HCT116 (cell line): Measurements from ENCODE around the gene NUDT16L1. TPM values are rescaled to one million over a fixed set of nuclear protein-coding genes. Genes with fewer than 3 reads are reported as not detected.

ENCODE experiments used
- ATAC-seq: fragments of 200-7000 bp; cut with Tn5 transposase; 2 replicates; pipeline ENCODE4 v1.9.1; 2020; ENCODE audit warnings: mild to moderate bottlenecking, moderate library complexity
- BruUV-seq: library from RNA; stranded (reverse); fragments of 400-500 nt; replicated peaks from 2 replicates; lab custom pipeline; 2021; lab: Mats Ljungman, UMichigan
- CTCF ChIA-PET: fragments of 300-600 bp; sonication (Branson Sonifier 250); formaldehyde crosslinking; loops from one replicate; lab custom pipeline; 2021; ENCODE audit warnings: antibody characterized with exemption; lab: Charles Lee
- POLR2A ChIA-PET: fragments of 300-600, 350-600 bp; sonication (Branson Sonifier 250); formaldehyde crosslinking; loops from one replicate; lab custom pipeline; 2021; ENCODE audit warnings: antibody characterized with exemption; lab: Charles Lee
- RAD21 ChIA-PET, 2 experiments: fragments of 300-600 bp; sonication (Branson Sonifier 250); formaldehyde crosslinking; loops; one replicate each; lab custom pipeline; 2023; ENCODE audit warnings: low total read pairs in 2 of 2; ENCODE audit not compliant: uncharacterized antibody in 2 of 2, unreplicated experiment in 2 of 2, low non-redundant PET in 1 of 2; lab: Charles Lee
- DNase-seq: peaks from one replicate; pipeline ENCODE4 v3.0.0-alpha.2; 2010; ENCODE audit warnings: low read depth, low spot score
- H2AFZ ChIP-seq: fragments of 200-600 bp; shearing (Covaris generic), sonication (generic); 2 replicates; pipeline ENCODE4 v1.6.1; 2017; ENCODE audit warnings: low read depth, mixed run types, mixed read lengths, antibody characterized with exemption, low read length; ENCODE audit not compliant: poor library complexity, severe bottlenecking
- H3K27ac ChIP-seq: 2 replicates; pipeline ENCODE4 v1.5.1; 2012; ENCODE audit warnings: low read depth, low read length
- H3K27me3 ChIP-seq: fragments of 200-600 bp; sonication (generic); 2 replicates; pipeline ENCODE4 v1.6.1; 2016; ENCODE audit warnings: mixed run types, low read length, mixed read lengths; ENCODE audit not compliant: insufficient read depth
- H3K36me3 ChIP-seq, 2 experiments: fragments of 200-500 bp in 1 of 2; fragments of 200-600 bp in 1 of 2; sonication (Bioruptor generic) in 1 of 2; sonication (generic) in 1 of 2; 2 replicates each; pipeline versions ENCODE4 v1.5.1 to v1.6.1; 2014 to 2016; ENCODE audit warnings: low read length in 2 of 2, inconsistent platforms in 1 of 2, mixed read lengths in 1 of 2, mixed run types in 1 of 2; ENCODE audit not compliant: insufficient read depth in 2 of 2, control insufficient read depth in 1 of 2
- H3K4me1 ChIP-seq, 2 experiments: fragments of 200-600 bp in 1 of 2; sonication (generic) in 1 of 2; 2 replicates each; pipeline versions ENCODE4 v1.5.1 to v1.6.1; 2012 to 2017; ENCODE audit warnings: low read length in 2 of 2, inconsistent platforms in 1 of 2, mild to moderate bottlenecking in 1 of 2, mixed read lengths in 1 of 2, mixed run types in 1 of 2, moderate library complexity in 1 of 2; ENCODE audit not compliant: insufficient read depth in 2 of 2, control insufficient read depth in 1 of 2
- H3K4me2 ChIP-seq: fragments of 200-600 bp; sonication (generic); 2 replicates; pipeline ENCODE4 v1.6.1; 2017; ENCODE audit warnings: mixed run types, low read length, mixed read lengths
- H3K4me3 ChIP-seq, 2 experiments: fragments of 200-600 bp in 1 of 2; sonication (generic) in 1 of 2; replicated peaks in 1 of 2; 2 replicates each; pipeline ENCODE4 v1.5.1; 2011 to 2016; ENCODE audit warnings: low read length in 2 of 2, control low read depth in 1 of 2, low read depth in 1 of 2, mild to moderate bottlenecking in 1 of 2, mixed read lengths in 1 of 2, mixed run types in 1 of 2
- H3K79me2 ChIP-seq: fragments of 200-600 bp; sonication (generic); 2 replicates; pipeline ENCODE4 v1.6.1; 2017; ENCODE audit warnings: mild to moderate bottlenecking, mixed run types, low read length, moderate library complexity, mixed read lengths; ENCODE audit not compliant: insufficient read depth
- H3K9ac ChIP-seq: fragments of 200-600 bp; sonication (generic); 2 replicates; pipeline ENCODE4 v1.6.1; 2016; ENCODE audit warnings: low read length, mixed read lengths
- H3K9me2 ChIP-seq: fragments of 200-600 bp; sonication (generic), shearing (Covaris generic); 2 replicates; pipeline ENCODE4 v1.6.1; 2017; ENCODE audit warnings: mixed run types, mild to moderate bottlenecking, moderate library complexity; ENCODE audit not compliant: insufficient read depth
- H3K9me3 ChIP-seq, 2 experiments: fragments of 200-500 bp in 1 of 2; fragments of 200-600 bp in 1 of 2; sonication (Bioruptor generic) in 1 of 2; sonication (generic) in 1 of 2; 2 replicates each; pipeline ENCODE4 v1.6.1; 2014 to 2017; ENCODE audit warnings: low read length in 2 of 2, mixed read lengths in 2 of 2, inconsistent platforms in 1 of 2, low read depth in 1 of 2, mild to moderate bottlenecking in 1 of 2, mixed run types in 1 of 2, moderate library complexity in 1 of 2; ENCODE audit not compliant: control insufficient read depth in 1 of 2, insufficient read depth in 1 of 2
- H4K20me1 ChIP-seq: fragments of 200-600 bp; sonication (generic), shearing (Covaris generic); 2 replicates; pipeline ENCODE4 v1.6.1; 2017; ENCODE audit warnings: mixed run types, mild to moderate bottlenecking, moderate library complexity; ENCODE audit not compliant: insufficient read depth
- CBX3 ChIP-seq: IDR thresholded peaks from 2 replicates; pipeline ENCODE4 v1.6.1; 2012; ENCODE audit warnings: low read depth
- CEBPB ChIP-seq: IDR thresholded peaks from 2 replicates; pipeline ENCODE4 v1.6.1; 2012; ENCODE audit warnings: low read depth
- ELF1 ChIP-seq: IDR thresholded peaks from 2 replicates; pipeline ENCODE4 v1.6.1; 2012; ENCODE audit warnings: low read depth, borderline replicate concordance
- EZH2 ChIP-seq: fragments of 200-600 bp; sonication (generic); IDR thresholded peaks from 2 replicates; pipeline ENCODE4 v1.6.1; 2017; ENCODE audit warnings: antibody characterized with exemption, mixed run types
- MAX ChIP-seq: IDR thresholded peaks from 2 replicates; pipeline ENCODE4 v1.6.1; 2012
- POLR2AphosphoS5 ChIP-seq: IDR thresholded peaks from 2 replicates; pipeline ENCODE4 v1.6.1; 2011; ENCODE audit warnings: mild to moderate bottlenecking, low read depth, low read length, moderate library complexity
- RAD21 ChIP-seq: IDR thresholded peaks from 2 replicates; pipeline ENCODE4 v1.6.1; 2012; ENCODE audit warnings: low read depth, mild to moderate bottlenecking
- REST ChIP-seq: IDR thresholded peaks from 2 replicates; pipeline ENCODE4 v1.6.1; 2012; ENCODE audit warnings: low read depth
- SP1 ChIP-seq: IDR thresholded peaks from 2 replicates; pipeline ENCODE4 v1.6.1; 2012; ENCODE audit warnings: low read depth
- SRF ChIP-seq: IDR thresholded peaks from 2 replicates; pipeline ENCODE4 v1.6.1; 2012; ENCODE audit warnings: low read depth
- ZFX ChIP-seq: fragments of 450-650 bp; IDR thresholded peaks from 2 replicates; pipeline ENCODE4 v1.6.1; 2017
- ZNF274 ChIP-seq: fragments of 200-500 bp; sonication (Bioruptor generic); IDR thresholded peaks from 2 replicates; pipeline ENCODE4 v1.6.1; 2014; ENCODE audit warnings: mild to moderate bottlenecking, low read depth, low read length, inconsistent platforms
- intact Hi-C: fragments of 100-400 bp; cut with micrococcal nuclease; formaldehyde crosslinking; loops from 2 replicates; pipeline ENCODE4 v1.10.0; 2022
- total RNA-seq: library from RNA; stranded (reverse); gene quantifications from one replicate; pipeline ENCODE4 v1.2.1, GENCODE V29; 2021; ENCODE audit not compliant: unreplicated experiment

Gene NUDT16L1
- total RNA-seq, 1 experiment from 2014 or later, result 23.4 TPM

- Histone ChIP-seq H3K9me3 (no peaks in the 10 kb centered on the region), H4K20me1 (no peaks in the 10 kb centered on the region), H2AFZ (no peak overlapping the region), H3K27ac (no peak overlapping the region), H3K4me1 (no peaks in the 10 kb centered on the region), H3K27me3 (no peaks in the 10 kb centered on the region), H3K36me3 (peaks cover 8 to 14% of the 10 kb centered on the region in 2 experiments), H3K79me2 (0 out of 2 replicates have a peak, but pooled peaks cover 2% of the 10 kb centered on the region), H3K4me3 (no peak overlapping the region), H3K9ac (no peak overlapping the region), H3K4me2 (no peak overlapping the region), H3K9me2 (no peaks in the 10 kb centered on the region)
- no peak for ATAC-seq
- DNase-seq, result no peak
- ChIA-PET CTCF (interaction anchor here (0.6 kb wide), 1 partner anchor 10 kb away, joined by 3 read pairs; no protein-coding TSS in a partner anchor), POLR2A (interaction anchor here (0.6 to 1.1 kb wide), 2 partner anchors 11 to 12 kb away, joined by 3 read pairs; no protein-coding TSS in a partner anchor), RAD21 (no interaction called here)
- TF ChIP-seq ZFX (no peak), REST (no peak), MAX (no peak), SP1 (no peak), ELF1 (no peak), SRF (no peak), CEBPB (no peak), CBX3 (no peak), EZH2 (no peak), RAD21 (no peak), POLR2AphosphoS5 (no peak), ZNF274 (no peak)
- no TSS peak for BruUV-seq
- intact Hi-C loops, result no loop called here
Measured at GRCh38 chr16:4704913-4705312, 11.6 kb downstream of the NUDT16L1 start.
